Activated CD4-positive, alpha-beta T cell treated with anti-CD3 and anti-CD28 coated beads, Interleukin-2, amount 10 ng/mL, durations not matched to agents 7 days and 5 days (primary cell): ENCODE measurements around the gene MMP19. TPM values are rescaled to one million over a fixed set of nuclear protein-coding genes. Genes with fewer than 3 reads are reported as not detected.
A peak's percentile ranks its signal among the peaks of the same experiment; 100 is the strongest.
"Not testable (repeated sequence)": the region's sequence is repeated elsewhere in the genome, so short reads cannot be mapped to it uniquely, and the experiment has no call there.

Experiments
- CTCF ChIA-PET: fragments of 350-600 bp; sonication (Branson Sonifier 250); formaldehyde crosslinking; loops from one replicate; lab custom pipeline; 2021; ENCODE audit warnings: antibody characterized with exemption; lab: Charles Lee
- POLR2A ChIA-PET: fragments of 350-600 bp; sonication (Branson Sonifier 250); formaldehyde crosslinking; loops from one replicate; lab custom pipeline; 2021; ENCODE audit warnings: antibody characterized with exemption; lab: Charles Lee
- DNase-seq: peaks from one replicate; pipeline ENCODE4 v3.0.0-alpha.2; 2020
- H3K27ac Mint-ChIP-seq: one replicate; pipeline ENCODE4 v1.8.0; 2021; ENCODE audit warnings: mild to moderate bottlenecking, moderate library complexity, mixed read lengths
- H3K27me3 Mint-ChIP-seq: one replicate; pipeline ENCODE4 v1.8.0; 2021; ENCODE audit warnings: mixed read lengths
- H3K36me3 Mint-ChIP-seq: one replicate; pipeline ENCODE4 v1.8.0; 2021; ENCODE audit warnings: low read depth, mixed read lengths
- H3K4me1 Mint-ChIP-seq: one replicate; pipeline ENCODE4 v1.8.0; 2021; ENCODE audit warnings: mixed read lengths
- H3K4me3 Mint-ChIP-seq: one replicate; pipeline ENCODE4 v1.8.0; 2021; ENCODE audit warnings: mild to moderate bottlenecking, moderate library complexity, mixed read lengths
- H3K9me3 Mint-ChIP-seq: one replicate; pipeline ENCODE4 v1.8.0; 2021; ENCODE audit warnings: mixed read lengths
- total RNA-seq, 2 experiments: library from RNA; stranded (reverse); gene quantifications; one replicate each; pipeline ENCODE4 v1.2.3, GENCODE V29; 2021

Gene MMP19
- total RNA-seq, 2 experiments from 2014 or later: not detected

DNA sequence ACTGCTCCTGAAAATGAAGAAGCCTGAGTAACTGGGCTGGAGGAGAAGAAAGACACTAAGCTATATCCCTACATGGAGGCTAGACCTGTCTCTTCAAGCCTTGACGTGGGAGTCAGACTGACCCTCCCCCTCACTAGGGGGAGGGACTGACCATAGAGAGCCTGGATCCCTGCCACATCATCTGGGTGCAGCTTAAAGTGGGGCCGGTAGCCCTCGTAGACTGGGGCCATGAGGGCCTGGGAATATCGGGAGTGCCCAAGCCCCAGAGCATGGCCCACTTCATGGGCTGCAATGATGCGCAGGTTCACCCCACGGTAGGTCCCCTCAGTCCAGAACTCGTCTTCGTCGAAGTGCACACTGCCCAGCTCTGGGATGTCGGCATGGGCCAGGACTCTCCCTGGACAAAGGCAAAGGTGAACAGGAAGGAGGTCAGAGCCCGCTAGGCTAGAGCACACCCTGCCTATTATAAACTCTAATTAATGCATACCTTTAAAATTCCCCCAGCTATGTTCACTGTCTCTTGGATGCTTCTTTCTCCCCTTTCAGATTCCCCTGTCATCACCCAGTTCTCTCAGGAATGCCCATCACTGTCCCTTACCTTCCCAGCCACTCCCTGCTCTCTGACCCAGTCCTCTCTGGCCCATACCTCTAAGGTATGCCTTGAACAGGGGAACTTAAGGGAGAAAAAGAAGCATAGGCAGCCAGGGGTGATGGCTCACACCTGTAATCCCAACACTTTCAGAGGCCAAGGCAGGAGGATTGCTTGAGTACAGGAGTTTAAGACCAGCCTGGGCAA, 3.2 kb downstream of the MMP19 start:
- H3K4me3 Mint-ChIP-seq: no peak overlapping the region
- ChIA-PET POLR2A (no interaction called here), CTCF (interaction anchor here (1.0 to 1.4 kb wide), 2 partner anchors 8 to 10 kb away, joined by 3 to 4 read pairs; partner anchors contain the start of gene DNAJC14)
- no peaks in the 10 kb centered on the region for H3K27me3 Mint-ChIP-seq
- no peaks in the 10 kb centered on the region for H3K9me3 Mint-ChIP-seq
- H3K36me3 Mint-ChIP-seq: no peaks in the 10 kb centered on the region
- H3K27ac Mint-ChIP-seq: no peak overlapping the region
- H3K4me1 Mint-ChIP-seq: no peaks in the 10 kb centered on the region
- no peak for DNase-seq

DNA sequence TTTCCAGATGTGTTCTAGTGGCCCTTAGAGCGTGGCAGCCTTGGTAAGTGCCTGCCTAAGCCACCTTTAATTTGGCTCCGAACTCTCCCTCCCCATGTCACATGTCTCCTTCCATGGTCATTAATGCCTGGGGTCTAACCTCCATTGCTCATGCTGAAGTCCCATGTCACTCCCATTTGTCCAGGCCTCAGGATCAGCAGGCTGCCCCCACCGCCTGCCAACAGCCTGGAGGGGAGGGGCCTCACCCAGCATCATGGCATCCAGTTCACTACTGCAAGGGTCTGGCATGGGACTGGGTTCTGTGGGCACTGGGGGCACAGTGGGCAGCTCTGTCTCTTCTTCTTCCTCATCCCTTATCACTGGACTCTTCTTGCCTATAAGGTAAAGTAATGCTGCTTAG, 4.4 kb downstream of the MMP19 start:
- Mint-ChIP-seq H3K36me3 (no peaks in the 10 kb centered on the region), H3K4me3 (no peak overlapping the region), H3K27me3 (no peaks in the 10 kb centered on the region), H3K9me3 (no peaks in the 10 kb centered on the region), H3K4me1 (no peaks in the 10 kb centered on the region), H3K27ac (no peak overlapping the region)
- no peak for DNase-seq
- ChIA-PET CTCF (interaction anchor here (1.0 kb wide), 1 partner anchor 9 kb away, joined by 4 read pairs; no protein-coding TSS in a partner anchor), POLR2A (no interaction called here)

DNA sequence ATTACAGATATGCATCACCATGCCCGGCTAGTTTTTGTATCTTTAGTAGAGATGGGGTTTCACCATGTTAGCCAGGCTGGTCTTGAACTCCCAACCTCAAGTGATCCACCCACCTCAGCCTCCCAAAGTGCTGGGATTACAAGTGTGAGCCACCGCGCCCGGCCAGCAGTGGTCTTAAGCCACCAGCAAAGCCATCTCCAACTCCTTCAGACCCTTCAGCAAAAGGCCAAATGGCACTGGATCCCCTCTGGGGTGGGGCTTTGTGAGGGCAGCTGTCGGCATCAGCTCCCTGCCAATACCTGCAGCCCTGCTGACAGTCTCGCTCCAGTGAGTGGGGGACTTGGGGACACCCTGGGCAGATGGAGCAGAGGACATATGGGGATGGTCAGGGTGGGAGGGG, 8.3 kb downstream of the MMP19 start:
- CTCF ChIA-PET: interaction anchor here (0.6 to 1.4 kb wide), 3 partner anchors 102 to 962 kb away, joined by 3 to 4 read pairs (median 3); partner anchors contain the start of gene BLOC1S1
- DNase-seq, H3K36me3 Mint-ChIP-seq, H3K4me3 Mint-ChIP-seq, POLR2A ChIA-PET, H3K27me3 Mint-ChIP-seq, H3K27ac Mint-ChIP-seq, H3K9me3 Mint-ChIP-seq: not testable (repeated sequence)
- peaks cover 24% of the 10 kb centered on the region for H3K4me1 Mint-ChIP-seq

DNA sequence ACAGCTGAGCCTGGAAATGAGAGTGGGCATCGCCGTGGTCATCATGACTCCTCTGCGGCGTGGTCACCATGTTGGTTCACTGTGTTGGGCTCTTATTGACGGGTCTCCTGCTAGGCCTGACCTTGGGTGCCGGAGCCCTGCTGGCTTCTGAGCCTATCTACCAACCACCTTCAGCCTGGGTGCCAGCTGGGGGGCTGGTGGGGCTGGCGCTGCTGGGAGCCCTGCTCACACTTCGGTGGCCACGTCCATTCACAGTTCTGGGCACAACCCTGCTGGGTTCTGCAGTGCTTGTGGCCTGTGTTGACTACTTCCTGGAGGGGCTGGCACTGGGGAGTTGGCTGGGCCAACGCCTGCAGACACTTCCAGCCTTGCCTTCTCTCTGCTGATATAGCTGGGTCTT, 9.7 kb downstream of the MMP19 start:
- no peaks in the 10 kb centered on the region for H3K9me3 Mint-ChIP-seq
- DNase-seq: no peak
- H3K4me1 Mint-ChIP-seq: peaks cover 32% of the 10 kb centered on the region
- POLR2A ChIA-PET: no interaction called here
- CTCF ChIA-PET: interaction anchor here (0.7 to 1.2 kb wide), 3 partner anchors 13 to 94 kb away, joined by 3 to 4 read pairs (median 3); no protein-coding TSS in a partner anchor
- peaks cover 5% of the 10 kb centered on the region for H3K36me3 Mint-ChIP-seq
- no peak overlapping the region for H3K4me3 Mint-ChIP-seq
- no peak overlapping the region for H3K27ac Mint-ChIP-seq
- no peaks in the 10 kb centered on the region for H3K27me3 Mint-ChIP-seq

DNA sequence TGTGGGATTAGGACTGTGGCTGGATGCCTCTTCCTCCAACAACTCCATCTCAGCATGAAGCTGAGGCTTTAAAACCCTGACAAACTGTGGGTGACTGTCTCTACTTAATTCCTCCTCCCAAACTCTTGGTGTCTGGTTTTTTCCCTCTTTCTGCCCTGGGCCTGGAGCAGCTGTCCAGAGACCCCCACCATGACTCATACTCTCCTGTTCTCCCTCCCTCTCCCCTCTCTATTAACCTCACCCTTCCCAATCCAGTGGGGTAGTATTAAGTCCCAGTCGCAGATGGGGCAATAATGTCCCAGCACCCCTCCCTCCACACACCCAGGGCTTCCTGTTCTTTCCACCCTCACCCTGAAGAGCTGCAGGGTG, 11.3 kb downstream of the MMP19 start:
- Mint-ChIP-seq H3K9me3 (no peaks in the 10 kb centered on the region), H3K27ac (peak overlapping the region; percentile 55), H3K36me3 (peaks cover 15% of the 10 kb centered on the region)

DNA sequence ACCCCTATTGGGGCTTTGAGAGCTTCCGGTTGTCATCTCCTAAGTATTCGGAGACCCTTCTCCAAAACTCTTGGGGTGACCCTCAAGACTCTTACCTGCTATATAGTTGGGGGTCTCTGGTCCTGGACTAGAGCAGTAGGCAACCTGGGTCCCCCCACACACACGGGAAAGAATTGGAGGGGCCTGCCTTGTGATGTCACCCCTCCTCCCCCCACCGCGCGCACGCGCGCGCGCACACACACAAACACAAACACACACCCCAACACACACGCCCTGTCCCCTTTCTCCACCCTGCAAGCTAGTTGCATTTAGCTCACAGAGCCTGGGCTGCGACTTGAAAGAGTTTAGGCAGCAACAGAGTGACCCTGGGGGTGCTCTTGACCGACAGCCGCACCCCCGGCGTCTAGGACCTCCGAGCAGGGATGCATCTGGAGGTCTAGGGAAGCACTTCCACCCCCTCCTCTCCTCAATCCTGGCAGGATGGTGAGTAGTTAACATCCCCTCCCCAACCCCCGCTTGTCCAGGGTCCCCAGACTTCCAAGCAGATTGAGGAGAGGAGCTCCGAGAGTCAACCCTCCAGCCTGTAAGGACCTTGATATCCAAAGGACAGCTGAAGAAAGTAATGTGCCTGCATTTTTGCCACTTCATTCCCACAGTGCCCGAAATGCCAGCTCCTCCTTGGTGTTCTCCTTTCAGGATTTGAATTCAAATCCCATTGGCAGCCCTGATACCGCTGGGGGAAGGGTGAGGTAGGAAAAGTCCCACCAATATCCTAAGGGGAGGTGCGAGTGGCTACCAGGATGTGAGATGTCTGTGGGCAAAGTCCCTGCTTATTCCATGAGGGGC, 11.9 kb downstream of the MMP19 start:
- CTCF ChIA-PET: interaction anchor here (1.2 to 3.4 kb wide), 7 partner anchors 13 to 124 kb away, joined by 3 to 18 read pairs (median 4); partner anchors contain the start of genes ORMDL2, PYM1 and SARNP

More for the DNA sequence above, 11.3 kb downstream of the MMP19 start:
- Mint-ChIP-seq H3K4me3 (peak overlapping the region; percentile 96), H3K4me1 (peaks cover 43% of the 10 kb centered on the region), H3K27me3 (no peaks in the 10 kb centered on the region)
- ChIA-PET CTCF (interaction anchor here (1.3 to 3.4 kb wide), 2 partner anchors 14 to 95 kb away, joined by 4 to 18 read pairs; partner anchors contain the start of genes ORMDL2, PYM1 and SARNP), POLR2A (no interaction called here)
- DNase-seq: no peak

DNA sequence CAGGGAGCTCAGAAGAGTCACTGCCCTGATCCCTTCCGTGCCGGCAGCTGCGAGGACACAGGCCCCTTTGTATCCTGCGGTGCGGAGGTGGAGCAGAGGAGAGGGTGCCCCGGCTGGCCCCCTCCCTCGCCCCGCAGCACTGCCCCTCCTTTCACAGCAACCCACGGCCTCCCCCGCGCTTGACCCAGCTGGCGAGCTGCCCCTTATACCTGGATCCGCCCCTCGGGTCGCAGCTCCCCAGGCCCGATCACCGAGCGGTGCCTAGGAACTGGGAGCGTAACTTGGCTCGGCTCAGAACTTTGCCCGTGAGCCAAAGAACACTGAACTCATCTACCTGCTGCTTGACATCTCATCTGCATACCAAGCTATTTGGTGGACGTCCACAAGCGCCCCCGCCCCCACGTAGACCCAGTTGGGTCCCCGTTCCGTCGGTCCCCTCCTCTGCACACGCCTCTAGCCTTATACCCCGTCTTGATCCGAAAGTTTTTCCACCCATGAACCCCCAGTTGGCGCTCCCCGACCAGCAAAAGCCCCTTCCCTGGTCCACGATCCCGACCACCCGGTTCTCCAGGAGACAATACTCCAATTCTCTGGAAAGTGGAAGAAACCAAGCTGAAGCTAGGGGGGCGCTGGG, 12.7 kb downstream of the MMP19 start:
- Mint-ChIP-seq H3K27ac (peak overlapping the region; percentile 90), H3K9me3 (no peaks in the 10 kb centered on the region), H3K4me1 (peaks cover 54% of the 10 kb centered on the region), H3K36me3 (peaks cover 22% of the 10 kb centered on the region), H3K27me3 (no peaks in the 10 kb centered on the region), H3K4me3 (peak overlapping the region; percentile 96)
- CTCF ChIA-PET: interaction anchor here (0.6 to 3.4 kb wide), 22 partner anchors 10 to 1578 kb away, joined by 3 to 18 read pairs (median 4); partner anchors contain the start of genes ORMDL2, PYM1, SARNP and SMARCC2
- DNase-seq: peak; percentile 31
- POLR2A ChIA-PET: interaction anchor here (0.6 to 1.6 kb wide), 4 partner anchors 12 to 1785 kb away, joined by 5 to 27 read pairs (median 6); partner anchors contain the start of genes ORMDL2 and SARNP

More for the DNA sequence above, 11.9 kb downstream of the MMP19 start:
- POLR2A ChIA-PET: no interaction called here
- peaks cover 20% of the 10 kb centered on the region for H3K36me3 Mint-ChIP-seq
- no peaks in the 10 kb centered on the region for H3K9me3 Mint-ChIP-seq
- no peaks in the 10 kb centered on the region for H3K27me3 Mint-ChIP-seq
- peak overlapping the region; percentile 90 for H3K27ac Mint-ChIP-seq
- H3K4me1 Mint-ChIP-seq: peaks cover 48% of the 10 kb centered on the region
- H3K4me3 Mint-ChIP-seq: peak overlapping the region; percentile 96
- peak; percentile 60 for DNase-seq

DNA sequence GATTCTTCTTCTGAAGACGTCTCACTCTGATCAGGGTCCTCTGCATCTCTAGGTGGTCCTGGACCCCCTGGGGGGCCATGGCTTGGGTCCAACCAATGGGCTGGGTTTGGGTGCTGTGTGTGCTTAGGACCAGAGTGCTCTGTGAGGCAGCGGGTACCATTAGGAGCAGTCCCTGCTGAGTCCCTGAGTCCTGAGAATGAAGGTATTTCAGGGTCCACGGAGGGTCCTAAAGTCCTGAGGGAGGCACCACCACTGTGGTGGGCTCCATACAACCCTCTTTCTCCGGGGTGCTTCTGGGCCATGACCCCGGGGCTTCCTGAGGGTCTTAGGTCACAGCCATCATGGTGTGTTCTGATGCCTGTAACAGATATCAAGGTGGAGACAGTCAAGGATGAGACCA, 14.4 kb downstream of the MMP19 start:
- Mint-ChIP-seq H3K4me3 (peak overlapping the region; percentile 96), H3K27me3 (no peaks in the 10 kb centered on the region), H3K36me3 (peaks cover 25% of the 10 kb centered on the region), H3K4me1 (peaks cover 68% of the 10 kb centered on the region), H3K27ac (peak overlapping the region; percentile 90), H3K9me3 (no peaks in the 10 kb centered on the region)
- POLR2A ChIA-PET: interaction anchor here (1.0 kb wide), 1 partner anchor 102 kb away, joined by 6 read pairs; the partner anchor contains the start of gene DGKA
- CTCF ChIA-PET: interaction anchor here (2.2 to 3.4 kb wide), 2 partner anchors 8 to 99 kb away, joined by 16 to 18 read pairs; partner anchors contain the start of gene PYM1
- DNase-seq: no peak

DNA sequence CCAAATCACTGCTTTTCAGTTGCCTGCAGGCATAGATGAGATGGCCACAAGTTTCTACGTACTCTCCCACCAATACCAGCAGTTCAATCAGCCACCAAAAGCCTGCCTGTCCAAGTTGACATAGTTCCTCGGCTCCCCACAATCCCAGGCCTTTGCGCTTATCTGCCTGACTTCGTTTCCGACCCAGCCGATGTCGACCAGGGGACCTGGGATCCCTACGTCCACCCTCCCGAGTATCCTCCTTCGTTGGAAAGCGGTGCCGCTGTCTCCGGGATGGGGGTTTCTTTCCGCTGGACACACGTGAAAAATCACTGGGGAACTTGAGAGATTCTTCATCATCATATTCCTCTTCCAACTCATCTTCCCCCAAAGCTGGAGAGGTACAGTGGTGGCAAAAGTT, 14.9 kb downstream of the MMP19 start:
- DNase-seq: no peak
- ChIA-PET POLR2A (no interaction called here), CTCF (interaction anchor here (0.7 to 2.2 kb wide), 2 partner anchors 7 to 90 kb away, joined by 3 to 16 read pairs; no protein-coding TSS in a partner anchor)
- Mint-ChIP-seq H3K4me1 (peaks cover 73% of the 10 kb centered on the region), H3K27me3 (no peaks in the 10 kb centered on the region), H3K36me3 (peaks cover 30% of the 10 kb centered on the region), H3K9me3 (no peaks in the 10 kb centered on the region), H3K27ac (peak overlapping the region; percentile 58), H3K4me3 (peak overlapping the region; percentile 96)

DNA sequence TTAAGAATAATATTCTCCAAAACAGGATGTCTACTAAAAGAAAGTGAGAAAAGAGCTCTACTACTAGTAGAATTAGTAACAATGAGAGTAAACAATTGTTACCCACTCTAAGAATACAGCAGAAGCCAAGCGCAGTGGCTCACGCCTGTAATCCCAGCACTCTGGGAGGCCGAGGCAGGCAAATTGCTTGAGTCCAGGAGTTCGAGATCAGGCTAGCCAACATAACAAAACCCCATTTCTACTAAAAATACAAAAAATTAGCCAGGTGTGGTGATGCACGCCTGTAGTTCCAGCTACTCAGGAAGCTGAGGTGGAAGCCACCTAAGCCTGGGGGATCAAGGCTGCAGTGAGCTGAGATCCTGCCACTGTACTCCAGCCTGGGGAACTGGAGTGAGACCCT, 18.0 kb downstream of the MMP19 start:
- H3K4me1 Mint-ChIP-seq: peaks cover 52% of the 10 kb centered on the region
- H3K27ac Mint-ChIP-seq: peak overlapping the region; percentile 70
- POLR2A ChIA-PET: interaction anchor here (0.7 kb wide), 1 partner anchor 110 kb away, joined by 5 read pairs; no protein-coding TSS in a partner anchor
- DNase-seq: no peak
- peaks cover 51% of the 10 kb centered on the region for H3K36me3 Mint-ChIP-seq
- no peaks in the 10 kb centered on the region for H3K27me3 Mint-ChIP-seq
- peak overlapping the region; percentile 17 for H3K4me3 Mint-ChIP-seq
- CTCF ChIA-PET: interaction anchor here (0.5 to 1.6 kb wide), 5 partner anchors 9 to 171 kb away, joined by 3 to 5 read pairs (median 3); no protein-coding TSS in a partner anchor
- no peaks in the 10 kb centered on the region for H3K9me3 Mint-ChIP-seq

DNA sequence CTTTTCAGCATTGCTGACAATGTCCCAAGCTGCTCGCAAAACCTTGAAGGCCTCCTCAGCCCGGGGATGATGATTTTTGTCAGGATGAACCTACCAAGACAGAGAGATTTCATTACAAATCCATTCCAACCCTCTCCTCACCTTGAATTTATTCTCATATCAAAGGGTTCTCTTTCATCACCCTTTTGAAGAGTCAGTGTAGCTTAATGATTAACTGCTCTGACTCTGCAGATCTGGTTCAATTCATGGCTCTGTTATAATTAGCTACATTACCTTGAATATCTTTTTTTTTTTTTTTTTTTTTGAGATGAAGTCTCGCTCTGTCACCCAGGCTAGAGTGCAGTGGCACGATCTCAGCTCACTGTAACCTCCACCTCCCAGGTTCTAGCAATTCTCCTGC, 19.3 kb downstream of the MMP19 start:
- DNase-seq: no peak
- peaks cover 60% of the 10 kb centered on the region for H3K4me1 Mint-ChIP-seq
- H3K27me3 Mint-ChIP-seq: no peaks in the 10 kb centered on the region
- POLR2A ChIA-PET: no interaction called here
- H3K36me3 Mint-ChIP-seq: peaks cover 55% of the 10 kb centered on the region
- H3K4me3 Mint-ChIP-seq: no peak overlapping the region
- peak overlapping the region; percentile 71 for H3K27ac Mint-ChIP-seq
- CTCF ChIA-PET: interaction anchor here (1.4 to 1.6 kb wide), 2 partner anchors 11 to 173 kb away, joined by 4 to 5 read pairs; no protein-coding TSS in a partner anchor
- H3K9me3 Mint-ChIP-seq: no peaks in the 10 kb centered on the region
